GM12864 (cell line): ENCODE data around the gene LBX1.

Experiments
- DNase-seq: peaks from one replicate; pipeline ENCODE4 v3.0.0-alpha.2; 2011; ENCODE audit warnings: low read depth
- H3K4me3 ChIP-seq: 2 replicates; pipeline ENCODE4 v1.5.1; 2011; ENCODE audit warnings: mild to moderate bottlenecking, low read depth, low read length, control low read depth
- CTCF ChIP-seq: IDR thresholded peaks from 2 replicates; pipeline ENCODE4 v1.5.1; 2011; ENCODE audit warnings: low read depth, mild to moderate bottlenecking, moderate library complexity, low read length, control low read depth, inconsistent platforms; ENCODE audit errors: missing control alignments

Gene LBX1

GRCh38 chr10:101225846-101226421 is 3.3 kb downstream of the LBX1 start:
- DNase-seq: no peak
- no peak for TF ChIP-seq CTCF
- H3K4me3 ChIP-seq: no peak overlapping the region

- TF ChIP-seq CTCF: no peak
- no peak for DNase-seq
- H3K4me3 ChIP-seq: no peak overlapping the region
Measured at GRCh38 chr10:101224910-101225823, 4.1 kb downstream of the LBX1 start.

GRCh38 chr10:101224060-101224909 is 5.0 kb downstream of the LBX1 start:
- TF ChIP-seq CTCF: no peak
- no peak overlapping the region for H3K4me3 ChIP-seq
- DNase-seq: no peak

GRCh38 chr10:101223274-101224059 is 5.8 kb downstream of the LBX1 start:
- no peak for TF ChIP-seq CTCF
- DNase-seq: no peak
- H3K4me3 ChIP-seq: no peak overlapping the region

- DNase-seq: no peak
- TF ChIP-seq CTCF: no peak
- peak overlapping the region; percentile 19; the same call in 1 of the 2 replicates for H3K4me3 ChIP-seq
Measured at GRCh38 chr10:101222683-101223273, 6.5 kb downstream of the LBX1 start.
